GM19438 (cell line): ENCODE measurements around the gene BGLAP.
A peak's percentile ranks its signal among the peaks of the same experiment; 100 is the strongest.

Source experiments
- ATAC-seq: cut with Tn5 transposase; IDR thresholded peaks from one replicate; pipeline ENCODE4 v1.9.1; 2021; ENCODE audit warnings: low read depth; ENCODE audit not compliant: unreplicated experiment

The BGLAP gene

GRCh38 chr1:156226116-156226538 is 15.9 kb upstream of the BGLAP start:
- peak; percentile 64 for ATAC-seq

- no peak for ATAC-seq
Measured at GRCh38 chr1:156226782-156227181, 15.2 kb upstream of the BGLAP start.

GRCh38 chr1:156228501-156228900 is 13.5 kb upstream of the BGLAP start:
- no peak for ATAC-seq

GRCh38 chr1:156229809-156230472 is 12.0 kb upstream of the BGLAP start:
- no peak for ATAC-seq

- no peak for ATAC-seq
Measured at GRCh38 chr1:156230473-156230837, 11.5 kb upstream of the BGLAP start.

GRCh38 chr1:156232201-156232894 is 9.6 kb upstream of the BGLAP start:
- no peak for ATAC-seq

GRCh38 chr1:156233426-156234127 is 8.4 kb upstream of the BGLAP start:
- ATAC-seq = no peak

- no peak for ATAC-seq
Measured at GRCh38 chr1:156236164-156236563, 5.8 kb upstream of the BGLAP start.

GRCh38 chr1:156238248-156238647 is 3.7 kb upstream of the BGLAP start:
- ATAC-seq = no peak

- ATAC-seq = no peak
Measured at GRCh38 chr1:156241311-156241811, 623 bp upstream of the BGLAP start.

- no peak for ATAC-seq
Measured at GRCh38 chr1:156242738-156243137, 754 bp downstream of the BGLAP start.

- no peak for ATAC-seq
Measured at GRCh38 chr1:156244126-156244525, 2.1 kb downstream of the BGLAP start.

GRCh38 chr1:156244712-156245111 is 2.7 kb downstream of the BGLAP start:
- no peak for ATAC-seq

GRCh38 chr1:156245451-156246232 is 3.7 kb downstream of the BGLAP start:
- no peak for ATAC-seq

- no peak for ATAC-seq
Measured at GRCh38 chr1:156246241-156246780, 4.3 kb downstream of the BGLAP start.

- no peak for ATAC-seq
Measured at GRCh38 chr1:156246781-156247459, 4.9 kb downstream of the BGLAP start.

GRCh38 chr1:156247460-156248322 is 5.7 kb downstream of the BGLAP start, which contains the start of gene PAQR6:
PAQR6 (minus strand) TSS chr1:156248056; CDS start chr1:156246731, 1,325 bp downstream.
- no peak for ATAC-seq

- no peak for ATAC-seq
Measured at GRCh38 chr1:156248323-156248683, 6.3 kb downstream of the BGLAP start.

- ATAC-seq = no peak
Measured at GRCh38 chr1:156249593-156249992, 7.6 kb downstream of the BGLAP start.
